SU-DHL-6 (cell line): Measurements from ENCODE around the gene ADAR.

Source experiments
- H2AFZ ChIP-seq: fragments of 200-600 bp; sonication (generic); 2 replicates; pipeline ENCODE4 v1.6.1; 2014; ENCODE audit warnings: low read depth, mild to moderate bottlenecking, moderate library complexity, mixed read lengths, antibody characterized with exemption, low read length; ENCODE audit not compliant: severe bottlenecking
- H3F3A ChIP-seq: fragments of 200-600 bp; shearing (Covaris generic); 2 replicates; pipeline ENCODE4 v1.6.0; 2016; ENCODE audit warnings: antibody characterized with exemption, mild to moderate bottlenecking; ENCODE audit not compliant: insufficient read depth
- H3K27ac ChIP-seq: fragments of 200-600 bp; sonication (generic); 2 replicates; pipeline ENCODE4 v1.5.1; 2016; ENCODE audit warnings: low read depth, mild to moderate bottlenecking, low read length, moderate library complexity, mixed read lengths
- H3K27me3 ChIP-seq: fragments of 200-600 bp; sonication (generic), shearing (Covaris generic); 2 replicates; pipeline ENCODE4 v1.6.0; 2014; ENCODE audit warnings: mild to moderate bottlenecking, low read length
- H3K36me3 ChIP-seq: fragments of 200-600 bp; sonication (generic); 2 replicates; pipeline ENCODE4 v1.6.1; 2014; ENCODE audit warnings: mild to moderate bottlenecking, low read length, mixed read lengths
- H3K4me2 ChIP-seq: fragments of 300-600, 200-600 bp; shearing (Covaris generic), sonication (generic); 2 replicates; pipeline ENCODE4 v1.6.0; 2014; ENCODE audit warnings: low read length, low read depth, mild to moderate bottlenecking; ENCODE audit not compliant: poor library complexity, severe bottlenecking
- H3K4me3 ChIP-seq: fragments of 200-600 bp; sonication (generic); 2 replicates; pipeline ENCODE4 v1.5.1; 2014; ENCODE audit warnings: antibody characterized with exemption, low read length, mild to moderate bottlenecking, mixed read lengths; ENCODE audit not compliant: insufficient read depth, poor library complexity, severe bottlenecking
- H3K79me2 ChIP-seq: fragments of 200-600 bp; sonication (generic); 2 replicates; pipeline ENCODE4 v1.6.1; 2014; ENCODE audit warnings: mild to moderate bottlenecking, low read length, moderate library complexity; ENCODE audit not compliant: insufficient read depth
- H3K9ac ChIP-seq: fragments of 200-600 bp; sonication (generic); 2 replicates; pipeline ENCODE4 v1.7.0; 2014; ENCODE audit warnings: mild to moderate bottlenecking, low read length
- H3K9me2 ChIP-seq: fragments of 200-600 bp; sonication (generic); replicated peaks from 2 replicates; pipeline ENCODE4 v1.6.1; 2014; ENCODE audit warnings: low read length; ENCODE audit not compliant: insufficient read depth
- H3K9me3 ChIP-seq: fragments of 200-600 bp; sonication (generic); 2 replicates; pipeline ENCODE4 v1.6.1; 2014; ENCODE audit warnings: low read length, mixed read lengths; ENCODE audit not compliant: insufficient read depth
- H4K20me1 ChIP-seq: fragments of 200-600 bp; sonication (generic); 2 replicates; pipeline ENCODE4 v1.6.1; 2014; ENCODE audit warnings: low read depth, mild to moderate bottlenecking, antibody characterized with exemption, low read length, moderate library complexity, mixed read lengths
- EZH2phosphoT487 ChIP-seq: fragments of 200-600 bp; sonication (generic), shearing (Covaris generic); conservative IDR thresholded peaks from 2 replicates; pipeline ENCODE4 v1.6.1; 2018; ENCODE audit warnings: mild to moderate bottlenecking, antibody characterized with exemption, low read length, moderate library complexity, mixed read lengths
- TF ChIP-seq, protein P1 (sequence below): fragments of 200-600 bp; sonication (generic); IDR thresholded peaks from one replicate; pipeline ENCODE4 v1.5.1; 2017; ENCODE audit warnings: antibody characterized with exemption, mild to moderate bottlenecking, low read length, moderate library complexity; ENCODE audit not compliant: insufficient read depth, poor library complexity, severe bottlenecking

Gene ADAR

DNA sequence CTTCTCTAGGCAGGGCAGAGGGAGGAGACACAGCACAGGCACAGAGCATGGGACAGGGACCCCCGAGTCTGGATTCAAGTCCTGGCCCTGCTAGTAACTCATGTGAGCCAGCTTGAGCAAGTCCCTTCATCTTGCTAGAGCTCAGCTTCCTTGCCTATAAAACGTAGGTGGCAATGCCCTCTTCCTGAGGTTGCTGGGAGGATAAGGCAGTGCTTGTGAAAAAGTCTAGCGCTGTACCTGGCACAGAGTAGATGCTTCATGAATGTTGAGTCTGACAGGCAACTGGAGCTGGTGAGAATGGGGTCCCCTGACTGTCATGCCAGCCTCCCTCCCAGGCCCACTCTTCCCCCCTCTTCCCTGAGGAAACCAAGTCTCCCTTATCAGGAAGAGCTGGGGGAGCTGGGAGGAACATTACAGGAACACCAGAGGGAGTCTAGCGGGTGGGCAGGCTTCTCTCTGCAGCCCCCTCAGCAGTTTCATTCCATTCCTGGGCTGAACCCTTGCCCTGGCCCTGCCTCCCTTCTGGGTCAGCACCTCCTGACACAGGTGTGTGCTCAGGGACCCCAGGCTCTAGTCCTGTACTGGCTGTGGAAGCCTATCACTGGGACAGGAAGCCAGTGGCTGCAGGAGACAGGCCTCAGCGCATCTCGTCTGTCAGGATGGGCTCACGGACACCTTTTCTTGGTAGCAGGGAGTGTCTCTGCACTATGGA lies 30.5 kb downstream of the ADAR start:
- Histone ChIP-seq H3K4me3 (no peak overlapping the region), H3K9me2 (no peaks in the 10 kb centered on the region), H3K9me3 (no peaks in the 10 kb centered on the region), H3F3A (peaks cover 8% of the 10 kb centered on the region; the same call in 1 of the 2 replicates), H3K36me3 (0 out of 2 replicates have a peak, but pooled peaks cover 4% of the 10 kb centered on the region), H3K4me2 (no peak overlapping the region), H3K27ac (no peak overlapping the region), H3K79me2 (no peaks in the 10 kb centered on the region), H3K9ac (no peak overlapping the region), H4K20me1 (no peaks in the 10 kb centered on the region), H2AFZ (no peak overlapping the region), H3K27me3 (no peaks in the 10 kb centered on the region)
- TF ChIP-seq, protein P1, sequence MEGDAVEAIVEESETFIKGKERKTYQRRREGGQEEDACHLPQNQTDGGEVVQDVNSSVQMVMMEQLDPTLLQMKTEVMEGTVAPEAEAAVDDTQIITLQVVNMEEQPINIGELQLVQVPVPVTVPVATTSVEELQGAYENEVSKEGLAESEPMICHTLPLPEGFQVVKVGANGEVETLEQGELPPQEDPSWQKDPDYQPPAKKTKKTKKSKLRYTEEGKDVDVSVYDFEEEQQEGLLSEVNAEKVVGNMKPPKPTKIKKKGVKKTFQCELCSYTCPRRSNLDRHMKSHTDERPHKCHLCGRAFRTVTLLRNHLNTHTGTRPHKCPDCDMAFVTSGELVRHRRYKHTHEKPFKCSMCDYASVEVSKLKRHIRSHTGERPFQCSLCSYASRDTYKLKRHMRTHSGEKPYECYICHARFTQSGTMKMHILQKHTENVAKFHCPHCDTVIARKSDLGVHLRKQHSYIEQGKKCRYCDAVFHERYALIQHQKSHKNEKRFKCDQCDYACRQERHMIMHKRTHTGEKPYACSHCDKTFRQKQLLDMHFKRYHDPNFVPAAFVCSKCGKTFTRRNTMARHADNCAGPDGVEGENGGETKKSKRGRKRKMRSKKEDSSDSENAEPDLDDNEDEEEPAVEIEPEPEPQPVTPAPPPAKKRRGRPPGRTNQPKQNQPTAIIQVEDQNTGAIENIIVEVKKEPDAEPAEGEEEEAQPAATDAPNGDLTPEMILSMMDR, result no peak
- TF ChIP-seq EZH2phosphoT487, result no peak

DNA sequence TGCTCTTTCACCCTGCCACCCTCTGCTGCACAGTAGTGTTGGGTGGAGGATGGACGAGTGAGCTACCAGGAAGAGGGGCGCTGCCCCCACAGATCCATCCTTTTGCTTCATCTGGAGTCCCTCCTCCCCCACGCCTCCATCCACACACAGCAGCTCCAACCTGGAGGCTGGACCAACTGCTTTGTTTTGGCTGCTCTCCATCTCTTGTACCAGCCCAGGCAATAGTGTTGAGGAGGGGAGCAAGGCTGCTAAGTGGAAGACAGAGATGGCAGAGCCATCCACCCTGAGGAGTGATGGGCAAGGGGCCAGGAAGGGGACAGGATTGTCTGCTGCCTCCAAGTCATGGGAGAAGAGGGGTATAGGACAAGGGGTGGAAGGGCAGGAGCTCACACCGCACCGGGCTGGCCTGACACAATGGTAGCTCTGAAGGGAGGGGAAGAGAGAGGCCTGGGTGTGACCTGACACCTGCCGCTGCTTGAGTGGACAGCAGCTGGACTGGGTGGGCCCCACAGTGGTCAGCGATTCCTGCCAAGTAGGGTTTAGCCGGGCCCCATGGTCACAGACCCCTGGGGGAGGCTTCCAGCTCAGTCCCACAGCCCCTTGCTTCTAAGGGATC lies 31.9 kb downstream of the ADAR start:
- no peaks in the 10 kb centered on the region for H4K20me1 ChIP-seq
- no peaks in the 10 kb centered on the region for H3K27me3 ChIP-seq
- H3K9me2 ChIP-seq, result no peaks in the 10 kb centered on the region
- H3K9me3 ChIP-seq, result no peaks in the 10 kb centered on the region
- no peak overlapping the region for H3K9ac ChIP-seq
- no peak overlapping the region for H3K4me3 ChIP-seq
- no peak overlapping the region for H2AFZ ChIP-seq
- H3K27ac ChIP-seq, result no peak overlapping the region
- peaks cover 8% of the 10 kb centered on the region; the same call in 1 of the 2 replicates for H3F3A ChIP-seq
- no peak overlapping the region for H3K4me2 ChIP-seq
- TF ChIP-seq, protein P1, result no peak
- TF ChIP-seq EZH2phosphoT487, result no peak
- H3K36me3 ChIP-seq, result no peaks in the 10 kb centered on the region
- no peaks in the 10 kb centered on the region for H3K79me2 ChIP-seq

DNA sequence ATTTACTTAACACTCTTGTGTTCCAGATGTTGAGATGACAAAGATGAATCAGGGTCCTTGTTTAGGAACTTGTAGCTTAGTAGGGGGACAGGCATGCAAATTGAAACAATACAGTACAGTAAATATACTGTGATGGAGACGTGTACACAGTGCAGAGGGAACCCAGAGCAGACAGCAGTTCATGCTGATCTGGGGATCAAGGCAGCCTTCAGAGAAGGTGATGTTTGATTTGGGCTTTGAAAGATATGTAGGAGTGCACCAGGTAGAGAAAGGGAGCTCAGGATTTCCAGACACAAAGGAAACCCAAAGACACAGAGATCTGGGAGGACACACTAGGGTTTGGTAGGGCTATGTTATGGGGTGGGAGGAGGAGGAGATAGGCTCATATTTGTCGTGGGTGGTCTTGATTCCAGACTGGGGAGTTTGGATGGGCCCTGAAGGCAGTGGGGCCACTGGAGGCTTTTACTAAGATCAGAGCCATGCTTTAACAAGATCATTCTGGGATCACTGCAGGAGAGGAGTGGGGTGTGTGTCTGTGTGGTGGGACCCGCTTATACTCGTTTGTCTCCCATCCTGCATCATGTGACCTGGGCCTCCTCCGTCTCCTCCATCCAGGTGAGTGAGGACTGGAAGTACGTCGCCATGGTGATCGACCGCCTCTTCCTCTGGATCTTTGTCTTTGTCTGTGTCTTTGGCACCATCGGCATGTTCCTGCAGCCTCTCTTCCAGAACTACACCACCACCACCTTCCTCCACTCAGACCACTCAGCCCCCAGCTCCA lies 32.6 kb downstream of the ADAR start:
- Histone ChIP-seq H3K27ac (peak overlapping the region; percentile 72), H2AFZ (no peak overlapping the region), H3K27me3 (no peaks in the 10 kb centered on the region), H3K36me3 (no peaks in the 10 kb centered on the region), H3K79me2 (no peaks in the 10 kb centered on the region), H3K9ac (peak overlapping the region; percentile 30), H3K4me2 (peak overlapping the region; percentile 20), H3K9me2 (no peaks in the 10 kb centered on the region), H4K20me1 (no peaks in the 10 kb centered on the region), H3K4me3 (no peak overlapping the region), H3K9me3 (no peaks in the 10 kb centered on the region), H3F3A (peaks cover 8% of the 10 kb centered on the region; the same call in 1 of the 2 replicates)
- no peak for TF ChIP-seq EZH2phosphoT487
- TF ChIP-seq, protein P1, result no peak
